ENCODE measurements around the gene C11orf16. TPM values are rescaled to one million over a fixed set of nuclear protein-coding genes. Genes with fewer than 3 reads are reported as not detected.
"Not testable (repeated sequence)": the region's sequence is repeated elsewhere in the genome, so short reads cannot be mapped to it uniquely, and the experiment has no call there.

Gene C11orf16
- total RNA-seq, 1 experiment from 2014 or later = not detected

DNA sequence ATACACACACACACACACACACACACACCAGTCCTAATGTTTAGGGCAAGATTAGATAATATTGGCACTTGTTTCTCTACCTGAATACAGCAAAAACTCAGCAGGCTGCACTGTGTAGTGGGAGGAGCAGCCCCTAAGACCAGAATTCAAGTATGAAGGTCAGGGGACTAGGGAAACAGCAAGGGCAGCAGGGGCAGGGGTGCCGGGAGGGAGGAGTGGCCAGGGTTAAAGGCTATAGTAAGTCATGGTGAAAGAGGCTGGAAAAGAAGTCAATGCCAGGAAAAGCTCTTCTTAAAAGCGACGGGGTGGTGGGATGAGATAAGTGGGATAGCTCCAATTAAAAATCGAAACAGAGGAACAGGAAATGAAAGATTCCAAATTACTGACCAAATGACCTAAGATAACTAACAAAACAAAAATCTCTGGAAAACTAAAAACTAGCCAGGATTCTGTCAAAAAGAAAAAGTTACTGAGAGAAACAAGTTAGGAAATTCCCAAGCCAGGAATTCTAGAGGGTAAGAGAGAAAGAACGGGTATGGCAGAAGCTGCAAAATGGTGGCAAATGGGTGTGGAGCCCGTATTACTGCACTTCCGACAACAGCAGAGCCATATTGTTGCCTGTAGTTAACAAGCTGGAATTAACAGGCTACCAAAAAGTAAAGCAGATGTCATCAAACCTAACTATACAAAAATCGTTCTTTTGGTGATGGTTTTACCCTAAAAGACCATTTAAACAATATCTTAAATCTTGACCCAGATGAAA, 8.8 kb upstream of the C11orf16 start:
- no peak overlapping the region for H2AFZ ChIP-seq (ENCODE audit: low read length)
- H3K4me2 ChIP-seq (ENCODE audit: low read length) = no peak overlapping the region
- no TSS peak for BruUV-seq (replicated peaks)
- intact Hi-C loops (cut with micrococcal nuclease) = no loop called here
- H3K27me3 ChIP-seq (ENCODE audit: low read length) = no peaks in the 10 kb centered on the region
- ChIA-PET CTCF (no interaction called here), POLR2A (ENCODE audit: unreplicated experiment) (interaction anchor here (0.6 kb wide), 1 partner anchor 253 kb away, joined by 3 read pairs; no protein-coding TSS in a partner anchor)
- no peaks in the 10 kb centered on the region for H3F3A ChIP-seq (ENCODE audit: low read length, unreplicated experiment)
- H3K4me1 ChIP-seq (ENCODE audit: insufficient read depth, low read length) = no peaks in the 10 kb centered on the region
- DNase-seq (no peak), ATAC-seq (no peak)
- no peaks in the 10 kb centered on the region for H3K79me2 ChIP-seq (ENCODE audit: low read length)
- TF ChIP-seq, protein P1, sequence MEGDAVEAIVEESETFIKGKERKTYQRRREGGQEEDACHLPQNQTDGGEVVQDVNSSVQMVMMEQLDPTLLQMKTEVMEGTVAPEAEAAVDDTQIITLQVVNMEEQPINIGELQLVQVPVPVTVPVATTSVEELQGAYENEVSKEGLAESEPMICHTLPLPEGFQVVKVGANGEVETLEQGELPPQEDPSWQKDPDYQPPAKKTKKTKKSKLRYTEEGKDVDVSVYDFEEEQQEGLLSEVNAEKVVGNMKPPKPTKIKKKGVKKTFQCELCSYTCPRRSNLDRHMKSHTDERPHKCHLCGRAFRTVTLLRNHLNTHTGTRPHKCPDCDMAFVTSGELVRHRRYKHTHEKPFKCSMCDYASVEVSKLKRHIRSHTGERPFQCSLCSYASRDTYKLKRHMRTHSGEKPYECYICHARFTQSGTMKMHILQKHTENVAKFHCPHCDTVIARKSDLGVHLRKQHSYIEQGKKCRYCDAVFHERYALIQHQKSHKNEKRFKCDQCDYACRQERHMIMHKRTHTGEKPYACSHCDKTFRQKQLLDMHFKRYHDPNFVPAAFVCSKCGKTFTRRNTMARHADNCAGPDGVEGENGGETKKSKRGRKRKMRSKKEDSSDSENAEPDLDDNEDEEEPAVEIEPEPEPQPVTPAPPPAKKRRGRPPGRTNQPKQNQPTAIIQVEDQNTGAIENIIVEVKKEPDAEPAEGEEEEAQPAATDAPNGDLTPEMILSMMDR (conservative IDR thresholded peaks at IDR 0.05; ENCODE audit: low read depth, low read length) = no peak
- TF ChIP-seq EZH2phosphoT487 (IDR thresholded peaks at IDR 0.05; ENCODE audit: borderline replicate concordance, low read length) = no peak
- TF ChIP-seq EZH2 (IDR thresholded peaks at IDR 0.05; ENCODE audit: low read length, unreplicated experiment) = no peak
- H4K20me1 ChIP-seq (ENCODE audit: low read length) = no peaks in the 10 kb centered on the region
- H3K9me3 ChIP-seq (ENCODE audit: low read length) = no peaks in the 10 kb centered on the region
- H3K27ac ChIP-seq (ENCODE audit: low read length) = no peak overlapping the region
- H3K9me2 ChIP-seq (replicated peaks; ENCODE audit: low read length) = no peaks in the 10 kb centered on the region
- no peak overlapping the region for H3K9ac ChIP-seq (ENCODE audit: low read length)
- H3K4me3 ChIP-seq (ENCODE audit: low read length) = no peak overlapping the region
- H3K36me3 ChIP-seq (ENCODE audit: low read depth, low read length) = no peaks in the 10 kb centered on the region

GRCh38 chr11:8937659-8938058, 4.9 kb upstream of the C11orf16 start:
- no peak overlapping the region for H3K4me2 ChIP-seq (ENCODE audit: low read length)
- DNase-seq (no peak), ATAC-seq (no peak)
- H3K4me3 ChIP-seq (ENCODE audit: low read length) = no peak overlapping the region
- no TSS peak for BruUV-seq (replicated peaks)
- CTCF ChIA-PET = no interaction called here
- no peaks in the 10 kb centered on the region for H3K9me3 ChIP-seq (ENCODE audit: low read length)
- H3F3A ChIP-seq (ENCODE audit: low read length, unreplicated experiment) = no peaks in the 10 kb centered on the region
- peaks cover 7% of the 10 kb centered on the region; the same call in 1 of the 2 replicates for H3K4me1 ChIP-seq (ENCODE audit: insufficient read depth, low read length)
- no peak overlapping the region for H3K9ac ChIP-seq (ENCODE audit: low read length)
- POLR2A ChIA-PET (ENCODE audit: unreplicated experiment) = no interaction called here
- no peaks in the 10 kb centered on the region for H3K27me3 ChIP-seq (ENCODE audit: low read length)
- TF ChIP-seq, protein P1 (conservative IDR thresholded peaks at IDR 0.05; ENCODE audit: low read depth, low read length) = no peak
- TF ChIP-seq EZH2 (IDR thresholded peaks at IDR 0.05; ENCODE audit: low read length, unreplicated experiment) = no peak
- no peak for TF ChIP-seq EZH2phosphoT487 (IDR thresholded peaks at IDR 0.05; ENCODE audit: borderline replicate concordance, low read length)
- no peaks in the 10 kb centered on the region for H3K9me2 ChIP-seq (replicated peaks; ENCODE audit: low read length)
- H3K79me2 ChIP-seq (ENCODE audit: low read length) = no peaks in the 10 kb centered on the region
- no peak overlapping the region for H3K27ac ChIP-seq (ENCODE audit: low read length)
- H2AFZ ChIP-seq (ENCODE audit: low read length) = no peak overlapping the region
- intact Hi-C loops (cut with micrococcal nuclease) = no loop called here
- no peaks in the 10 kb centered on the region for H4K20me1 ChIP-seq (ENCODE audit: low read length)
- no peaks in the 10 kb centered on the region for H3K36me3 ChIP-seq (ENCODE audit: low read depth, low read length)

- ATAC-seq (no peak), DNase-seq (no peak)
- H3K9ac ChIP-seq (ENCODE audit: low read length) = no peak overlapping the region
- no peak overlapping the region for H3K4me3 ChIP-seq (ENCODE audit: low read length)
- no peaks in the 10 kb centered on the region for H3K9me3 ChIP-seq (ENCODE audit: low read length)
- no peak overlapping the region for H3K27ac ChIP-seq (ENCODE audit: low read length)
- BruUV-seq (replicated peaks) = no TSS peak
- no peaks in the 10 kb centered on the region for H4K20me1 ChIP-seq (ENCODE audit: low read length)
- H3K27me3 ChIP-seq (ENCODE audit: low read length) = no peaks in the 10 kb centered on the region
- H3K36me3 ChIP-seq (ENCODE audit: low read depth, low read length) = no peaks in the 10 kb centered on the region
- no peaks in the 10 kb centered on the region for H3K9me2 ChIP-seq (replicated peaks; ENCODE audit: low read length)
- TF ChIP-seq EZH2 (IDR thresholded peaks at IDR 0.05; ENCODE audit: low read length, unreplicated experiment) (no peak), EZH2phosphoT487 (IDR thresholded peaks at IDR 0.05; ENCODE audit: borderline replicate concordance, low read length) (no peak)
- TF ChIP-seq, protein P1 (conservative IDR thresholded peaks at IDR 0.05; ENCODE audit: low read depth, low read length) = no peak
- H3F3A ChIP-seq (ENCODE audit: low read length, unreplicated experiment) = no peaks in the 10 kb centered on the region
- POLR2A ChIA-PET (ENCODE audit: unreplicated experiment) = no interaction called here
- H3K4me2 ChIP-seq (ENCODE audit: low read length) = no peak overlapping the region
- CTCF ChIA-PET = no interaction called here
- H2AFZ ChIP-seq (ENCODE audit: low read length) = no peak overlapping the region
- intact Hi-C loops (cut with micrococcal nuclease) = no loop called here
- H3K79me2 ChIP-seq (ENCODE audit: low read length) = no peaks in the 10 kb centered on the region
- peaks cover 7% of the 10 kb centered on the region; the same call in 1 of the 2 replicates for H3K4me1 ChIP-seq (ENCODE audit: insufficient read depth, low read length)
Measured at GRCh38 chr11:8937159-8937558, 4.4 kb upstream of the C11orf16 start.

GRCh38 chr11:8935789-8936188, 3.0 kb upstream of the C11orf16 start:
- H3K36me3 ChIP-seq (ENCODE audit: low read depth, low read length); H3K4me1 ChIP-seq (ENCODE audit: insufficient read depth, low read length); H4K20me1 ChIP-seq (ENCODE audit: low read length); H3K4me2 ChIP-seq (ENCODE audit: low read length); H3F3A ChIP-seq (ENCODE audit: low read length, unreplicated experiment); H3K4me3 ChIP-seq (ENCODE audit: low read length); CTCF ChIA-PET; H3K9me3 ChIP-seq (ENCODE audit: low read length); H3K9me2 ChIP-seq (replicated peaks; ENCODE audit: low read length); intact Hi-C loops (cut with micrococcal nuclease); H3K27ac ChIP-seq (ENCODE audit: low read length); DNase-seq; BruUV-seq (replicated peaks); H3K27me3 ChIP-seq (ENCODE audit: low read length); H3K9ac ChIP-seq (ENCODE audit: low read length); H2AFZ ChIP-seq (ENCODE audit: low read length); H3K79me2 ChIP-seq (ENCODE audit: low read length); ATAC-seq: not testable (repeated sequence)
- POLR2A ChIA-PET (ENCODE audit: unreplicated experiment) = interaction anchor here (0.7 kb wide), 1 partner anchor 21 kb away, joined by 8 read pairs; no protein-coding TSS in a partner anchor
